PC-9 (cell line): ENCODE measurements around the gene SMAP1. TPM values are rescaled to one million over a fixed set of nuclear protein-coding genes. Genes with fewer than 3 reads are reported as not detected.

ENCODE experiments used
- BruUV-seq: library from RNA; stranded (reverse); fragments of 400-500 nt; replicated peaks from 2 replicates; lab custom pipeline; 2021; lab: Mats Ljungman, UMichigan
- CTCF ChIA-PET: fragments of 300-600 bp; sonication (Branson Sonifier 250); formaldehyde crosslinking; loops from one replicate; lab custom pipeline; 2022; ENCODE audit warnings: antibody characterized with exemption; lab: Charles Lee
- POLR2A ChIA-PET: fragments of 300-600 bp; sonication (Branson Sonifier 250); formaldehyde crosslinking; loops from one replicate; lab custom pipeline; 2022; ENCODE audit warnings: antibody characterized with exemption; ENCODE audit not compliant: unreplicated experiment; lab: Charles Lee
- DNase-seq, 2 experiments: peaks; one replicate each; pipeline versions ENCODE4 v3.0.0 to v3.0.0-alpha.2; 2015 to 2022; ENCODE audit warnings: mixed read lengths in 1 of 2
- H2AFZ ChIP-seq: fragments of 200-600 bp; sonication (generic); 2 replicates; pipeline ENCODE4 v1.8.1; 2017; ENCODE audit warnings: antibody characterized with exemption
- H3F3A ChIP-seq: fragments of 200-600 bp; sonication (generic); 2 replicates; pipeline ENCODE4 v1.8.1; 2017; ENCODE audit warnings: antibody characterized with exemption, mild to moderate bottlenecking, low read depth; ENCODE audit not compliant: insufficient read depth
- H3K27ac ChIP-seq: fragments of 200-600 bp; sonication (generic); 2 replicates; pipeline ENCODE4 v1.6.1; 2016; ENCODE audit warnings: mixed run types
- H3K27me3 ChIP-seq: fragments of 200-600 bp; sonication (generic); 2 replicates; pipeline ENCODE4 v1.6.1; 2016; ENCODE audit warnings: low read depth, mixed run types; ENCODE audit not compliant: insufficient read depth
- H3K36me3 ChIP-seq: fragments of 200-600 bp; sonication (generic); 2 replicates; pipeline ENCODE4 v1.6.1; 2016; ENCODE audit warnings: low read depth, mixed run types
- H3K4me1 ChIP-seq: fragments of 200-600 bp; sonication (generic); replicated peaks from 2 replicates; pipeline ENCODE4 v1.6.1; 2016; ENCODE audit warnings: mixed run types; ENCODE audit not compliant: insufficient read depth
- H3K4me2 ChIP-seq: fragments of 200-600 bp; sonication (generic); 2 replicates; pipeline ENCODE4 v1.6.1; 2017; ENCODE audit warnings: mixed run types
- H3K4me3 ChIP-seq: fragments of 200-600 bp; sonication (generic); 2 replicates; pipeline ENCODE4 v1.6.1; 2016; ENCODE audit warnings: mixed run types
- H3K79me2 ChIP-seq: fragments of 200-600 bp; sonication (generic); 2 replicates; pipeline ENCODE4 v1.6.1; 2017; ENCODE audit warnings: low read depth, mixed run types
- H3K9me2 ChIP-seq: fragments of 200-600 bp; sonication (generic); 2 replicates; pipeline ENCODE4 v1.8.1; 2017; ENCODE audit warnings: mild to moderate bottlenecking; ENCODE audit not compliant: insufficient read depth
- H3K9me3 ChIP-seq: fragments of 200-600 bp; sonication (generic); 2 replicates; pipeline ENCODE4 v1.8.1; 2016; ENCODE audit warnings: low read depth; ENCODE audit not compliant: insufficient read depth
- H4K20me1 ChIP-seq: fragments of 200-600 bp; sonication (generic); 2 replicates; pipeline ENCODE4 v1.8.1; 2017; ENCODE audit not compliant: insufficient read depth
- EZH2 ChIP-seq: fragments of 200-600 bp; sonication (generic); IDR thresholded peaks from 2 replicates; pipeline ENCODE4 v1.8.0; 2017; ENCODE audit warnings: antibody characterized with exemption, low read depth
- intact Hi-C: fragments of 100-400 bp; cut with micrococcal nuclease; formaldehyde crosslinking; loops from one replicate; pipeline ENCODE4 v1.10.0; 2022; ENCODE audit not compliant: unreplicated experiment
- total RNA-seq: library from RNA; stranded (reverse); gene quantifications from 2 replicates; pipeline ENCODE4 v1.2.3, GENCODE V29; 2021
- TF ChIP-seq, protein P1 (sequence below): fragments of 200-600 bp; sonication (generic); conservative IDR thresholded peaks from 2 replicates; pipeline ENCODE4 v1.6.1; 2017; ENCODE audit warnings: mixed run types, antibody characterized with exemption, mild to moderate bottlenecking, moderate library complexity

Gene SMAP1
- total RNA-seq, 1 experiment from 2014 or later = 29.3 TPM

GRCh38 chr6:70839286-70840266 is 171.9 kb downstream of the SMAP1 start:
- Histone ChIP-seq H3K4me3 (no peak overlapping the region), H3K4me1 (no peaks in the 10 kb centered on the region), H4K20me1 (no peaks in the 10 kb centered on the region), H3F3A (no peaks in the 10 kb centered on the region), H3K4me2 (no peak overlapping the region), H2AFZ (no peak overlapping the region), H3K9me2 (no peaks in the 10 kb centered on the region), H3K36me3 (no peaks in the 10 kb centered on the region), H3K9me3 (no peaks in the 10 kb centered on the region), H3K27ac (no peak overlapping the region), H3K27me3 (no peaks in the 10 kb centered on the region), H3K79me2 (no peaks in the 10 kb centered on the region)
- no peak for DNase-seq
- TF ChIP-seq, protein P1, sequence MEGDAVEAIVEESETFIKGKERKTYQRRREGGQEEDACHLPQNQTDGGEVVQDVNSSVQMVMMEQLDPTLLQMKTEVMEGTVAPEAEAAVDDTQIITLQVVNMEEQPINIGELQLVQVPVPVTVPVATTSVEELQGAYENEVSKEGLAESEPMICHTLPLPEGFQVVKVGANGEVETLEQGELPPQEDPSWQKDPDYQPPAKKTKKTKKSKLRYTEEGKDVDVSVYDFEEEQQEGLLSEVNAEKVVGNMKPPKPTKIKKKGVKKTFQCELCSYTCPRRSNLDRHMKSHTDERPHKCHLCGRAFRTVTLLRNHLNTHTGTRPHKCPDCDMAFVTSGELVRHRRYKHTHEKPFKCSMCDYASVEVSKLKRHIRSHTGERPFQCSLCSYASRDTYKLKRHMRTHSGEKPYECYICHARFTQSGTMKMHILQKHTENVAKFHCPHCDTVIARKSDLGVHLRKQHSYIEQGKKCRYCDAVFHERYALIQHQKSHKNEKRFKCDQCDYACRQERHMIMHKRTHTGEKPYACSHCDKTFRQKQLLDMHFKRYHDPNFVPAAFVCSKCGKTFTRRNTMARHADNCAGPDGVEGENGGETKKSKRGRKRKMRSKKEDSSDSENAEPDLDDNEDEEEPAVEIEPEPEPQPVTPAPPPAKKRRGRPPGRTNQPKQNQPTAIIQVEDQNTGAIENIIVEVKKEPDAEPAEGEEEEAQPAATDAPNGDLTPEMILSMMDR = no peak
- no peak for TF ChIP-seq EZH2
- CTCF ChIA-PET = interaction anchor here (0.6 kb wide), 1 partner anchor 13 kb away, joined by 22 read pairs; no protein-coding TSS in a partner anchor
- BruUV-seq = no TSS peak
- POLR2A ChIA-PET = no interaction called here
- intact Hi-C loops = no loop called here

DNA sequence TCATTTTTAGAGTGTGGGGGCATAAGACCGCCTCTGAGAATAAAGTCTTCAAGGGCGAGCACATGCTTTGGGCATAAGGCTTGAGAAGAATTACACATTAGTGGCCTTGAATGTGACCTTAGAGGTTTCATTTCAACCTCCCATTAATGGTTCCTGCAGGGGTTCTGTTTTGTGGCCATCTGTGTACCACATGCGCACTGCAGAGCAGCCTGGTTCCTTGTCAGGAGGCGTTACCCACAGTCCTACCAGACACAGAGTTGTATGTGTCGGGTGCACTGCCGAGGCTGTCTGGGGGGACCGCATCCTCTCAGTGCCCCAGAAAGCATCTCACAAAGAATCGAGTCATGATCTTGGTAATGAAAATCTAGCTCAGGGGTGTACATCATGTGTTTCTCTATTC is 173.4 kb downstream of the SMAP1 start:
- Histone ChIP-seq H3K4me3 (no peak overlapping the region), H3K9me3 (no peaks in the 10 kb centered on the region), H3K9me2 (no peaks in the 10 kb centered on the region), H3K27ac (no peak overlapping the region), H3K4me2 (no peak overlapping the region), H4K20me1 (no peaks in the 10 kb centered on the region), H3F3A (no peaks in the 10 kb centered on the region), H2AFZ (no peak overlapping the region), H3K36me3 (no peaks in the 10 kb centered on the region), H3K79me2 (no peaks in the 10 kb centered on the region), H3K27me3 (no peaks in the 10 kb centered on the region), H3K4me1 (no peaks in the 10 kb centered on the region)
- ChIA-PET POLR2A (no interaction called here), CTCF (no interaction called here)
- TF ChIP-seq EZH2 = no peak
- TF ChIP-seq, protein P1 = no peak
- no TSS peak for BruUV-seq
- DNase-seq = no peak
- intact Hi-C loops = no loop called here

GRCh38 chr6:70842541-70842940 is 174.9 kb downstream of the SMAP1 start:
- H4K20me1 ChIP-seq = no peaks in the 10 kb centered on the region
- H2AFZ ChIP-seq = no peak overlapping the region
- no TSS peak for BruUV-seq
- H3K4me2 ChIP-seq = no peak overlapping the region
- H3K36me3 ChIP-seq = no peaks in the 10 kb centered on the region
- CTCF ChIA-PET = no interaction called here
- no peaks in the 10 kb centered on the region for H3K79me2 ChIP-seq
- POLR2A ChIA-PET = no interaction called here
- no peak overlapping the region for H3K27ac ChIP-seq
- H3F3A ChIP-seq = no peaks in the 10 kb centered on the region
- no peak for DNase-seq
- no peaks in the 10 kb centered on the region for H3K9me2 ChIP-seq
- no peaks in the 10 kb centered on the region for H3K4me1 ChIP-seq
- no peaks in the 10 kb centered on the region for H3K27me3 ChIP-seq
- TF ChIP-seq, protein P1 = no peak
- no peak for TF ChIP-seq EZH2
- H3K4me3 ChIP-seq = no peak overlapping the region
- intact Hi-C loops = no loop called here
- H3K9me3 ChIP-seq = no peaks in the 10 kb centered on the region
